ELF-1 (cell line): ENCODE results near the gene UNC13B.

Source experiments
- DNase-seq: peaks from one replicate; pipeline ENCODE4 v3.0.0-alpha.2; 2016; ENCODE audit warnings: low read depth, low spot score

UNC13B gene

GRCh38 chr9:35426627-35427026 lies 264.8 kb downstream of the UNC13B start:
- DNase-seq: no peak

GRCh38 chr9:35431467-35431866 lies 269.7 kb downstream of the UNC13B start:
- DNase-seq: no peak

GRCh38 chr9:35432076-35432475 lies 270.3 kb downstream of the UNC13B start:
- DNase-seq: no peak

GRCh38 chr9:35436933-35437332 lies 275.1 kb downstream of the UNC13B start:
- no peak for DNase-seq

- DNase-seq: no peak
These were observed 284.2 kb downstream of the UNC13B start for GRCh38 chr9:35446012-35446411.

- DNase-seq: no peak
These were observed 286.7 kb downstream of the UNC13B start for GRCh38 chr9:35448496-35448895.

GRCh38 chr9:35452481-35452880 lies 290.7 kb downstream of the UNC13B start:
- peak; percentile 17 for DNase-seq

GRCh38 chr9:35453786-35454185 lies 292.0 kb downstream of the UNC13B start:
- no peak for DNase-seq
